ENCODE data around the gene KIF18B.

GRCh38 chr17:44933824-44934744 is 13.5 kb downstream of the KIF18B start:
- TF ChIP-seq CTCF (IDR thresholded peaks at IDR 0.05) (no peak), POLR2A (IDR thresholded peaks at IDR 0.05) (no peak)

All from sigmoid colon (tissue), 3 donors.